ENCODE results near the gene MINK1. TPM values are rescaled to one million over a fixed set of nuclear protein-coding genes. Genes with fewer than 3 reads are reported as not detected.

Gene MINK1
- total and polyA plus RNA-seq, 9 donors: 37.6 to 177 (median 95.8) TPM

DNA sequence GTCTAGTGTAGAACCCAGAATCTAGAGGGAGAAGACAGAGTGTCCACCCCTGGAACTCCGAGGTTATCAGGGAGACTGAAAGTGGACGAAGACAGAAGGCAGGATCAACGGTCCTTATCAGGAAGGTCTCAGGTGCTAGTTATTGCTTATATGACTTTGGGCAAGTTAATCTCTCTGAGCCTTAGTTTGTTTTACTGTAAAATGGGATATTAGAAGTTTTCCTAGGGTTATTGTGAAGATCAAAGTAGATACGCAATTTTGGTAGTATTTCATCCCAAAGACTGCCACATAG, 108.1 kb downstream of the MINK1 start:
- no peaks in the 10 kb centered on the region for H3K36me3 ChIP-seq
- intact Hi-C loops (cut with DNase I): no loop called here
- WGBS, 3 donors: 30 to 48% (median 32%) methylated on average over 4 of the region's 4 CpGs
- TF ChIP-seq POLR2A (IDR thresholded peaks at IDR 0.05) (no peak), EP300 (IDR thresholded peaks at IDR 0.05) (no peak)
- TF ChIP-seq, protein P1, sequence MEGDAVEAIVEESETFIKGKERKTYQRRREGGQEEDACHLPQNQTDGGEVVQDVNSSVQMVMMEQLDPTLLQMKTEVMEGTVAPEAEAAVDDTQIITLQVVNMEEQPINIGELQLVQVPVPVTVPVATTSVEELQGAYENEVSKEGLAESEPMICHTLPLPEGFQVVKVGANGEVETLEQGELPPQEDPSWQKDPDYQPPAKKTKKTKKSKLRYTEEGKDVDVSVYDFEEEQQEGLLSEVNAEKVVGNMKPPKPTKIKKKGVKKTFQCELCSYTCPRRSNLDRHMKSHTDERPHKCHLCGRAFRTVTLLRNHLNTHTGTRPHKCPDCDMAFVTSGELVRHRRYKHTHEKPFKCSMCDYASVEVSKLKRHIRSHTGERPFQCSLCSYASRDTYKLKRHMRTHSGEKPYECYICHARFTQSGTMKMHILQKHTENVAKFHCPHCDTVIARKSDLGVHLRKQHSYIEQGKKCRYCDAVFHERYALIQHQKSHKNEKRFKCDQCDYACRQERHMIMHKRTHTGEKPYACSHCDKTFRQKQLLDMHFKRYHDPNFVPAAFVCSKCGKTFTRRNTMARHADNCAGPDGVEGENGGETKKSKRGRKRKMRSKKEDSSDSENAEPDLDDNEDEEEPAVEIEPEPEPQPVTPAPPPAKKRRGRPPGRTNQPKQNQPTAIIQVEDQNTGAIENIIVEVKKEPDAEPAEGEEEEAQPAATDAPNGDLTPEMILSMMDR (IDR thresholded peaks at IDR 0.05): no peak
- peaks cover 14% of the 10 kb centered on the region for H3K4me1 ChIP-seq (ENCODE audit: insufficient read depth)
- H3K4me3 ChIP-seq: peak overlapping the region; percentile 88
- no peak overlapping the region for H3K27ac ChIP-seq
- no peaks in the 10 kb centered on the region for H3K9me3 ChIP-seq
- no peak for DNase-seq
- no peaks in the 10 kb centered on the region for H3K27me3 ChIP-seq

DNA sequence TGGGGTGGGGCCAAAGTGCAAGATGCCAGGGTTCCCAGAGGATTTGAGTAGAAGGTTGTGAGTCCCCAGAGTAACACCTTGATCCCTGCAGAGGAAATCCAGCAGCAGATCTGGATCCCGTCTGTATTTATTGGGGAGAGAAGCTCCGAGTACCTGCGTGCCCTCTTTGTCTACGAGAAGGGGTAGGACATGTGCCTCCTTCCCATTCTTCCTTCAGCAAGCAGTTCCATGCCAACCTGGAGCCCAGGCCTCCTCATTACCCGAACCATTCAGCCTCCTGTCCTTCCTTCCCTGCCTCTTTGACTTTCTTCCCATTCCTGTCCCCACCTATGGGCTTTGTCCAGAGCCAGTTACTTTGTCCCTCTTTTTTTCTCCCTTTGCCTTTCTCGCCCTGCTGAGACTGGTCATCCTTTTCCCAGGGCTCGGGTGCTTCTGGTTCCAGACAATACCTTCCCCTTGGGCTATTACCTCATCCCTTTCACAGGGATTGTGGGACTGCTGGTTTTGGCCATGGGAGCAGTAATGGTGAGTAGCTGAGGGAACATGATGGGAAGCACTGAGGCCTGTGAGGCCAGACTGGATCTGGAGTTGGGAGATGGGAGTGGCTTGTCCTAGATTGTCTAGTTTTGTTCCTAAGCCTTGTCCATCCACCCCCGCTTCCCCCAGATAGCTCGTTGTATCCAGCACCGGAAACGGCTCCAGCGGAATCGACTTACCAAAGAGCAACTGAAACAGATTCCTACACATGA, 109.8 kb downstream of the MINK1 start:
- intact Hi-C loops (cut with DNase I): no loop called here
- TF ChIP-seq POLR2A (IDR thresholded peaks at IDR 0.05): no peak
- no peak for TF ChIP-seq EP300 (IDR thresholded peaks at IDR 0.05)
- TF ChIP-seq, protein P1 (IDR thresholded peaks at IDR 0.05): no peak
- Histone ChIP-seq H3K4me3 (no peak overlapping the region), H3K36me3 (no peaks in the 10 kb centered on the region), H3K9me3 (no peaks in the 10 kb centered on the region), H3K27me3 (no peaks in the 10 kb centered on the region), H3K4me1 (ENCODE audit: insufficient read depth) (peaks cover 14% of the 10 kb centered on the region), H3K27ac (no peak overlapping the region)
- DNase-seq: no peak
- WGBS, 3 donors: 62 to 71% (median 66%) methylated on average over 13 of the region's 13 CpGs

DNA sequence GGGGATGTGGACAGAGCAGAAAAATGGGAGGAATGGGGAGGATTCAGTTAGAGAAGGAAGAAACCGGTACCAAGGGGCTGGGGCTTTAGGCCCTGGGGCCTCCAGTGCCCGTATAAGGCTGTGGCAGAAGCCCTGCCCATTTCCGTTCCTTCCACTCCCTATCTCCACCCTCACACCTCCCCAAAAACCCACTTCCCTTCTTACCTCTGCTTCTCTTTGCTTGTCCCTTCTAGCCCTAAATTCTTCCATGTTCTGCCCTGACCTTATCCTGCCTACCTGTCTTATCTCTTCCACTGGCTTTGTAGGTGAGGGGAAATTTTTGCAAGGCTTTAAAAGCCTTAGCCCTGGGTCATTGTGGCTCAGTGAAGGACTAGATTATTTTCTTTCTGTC, 111.0 kb downstream of the MINK1 start:
- no peaks in the 10 kb centered on the region for H3K27me3 ChIP-seq
- H3K4me1 ChIP-seq (ENCODE audit: insufficient read depth): peaks cover 6% of the 10 kb centered on the region
- no peaks in the 10 kb centered on the region for H3K36me3 ChIP-seq
- H3K27ac ChIP-seq: no peak overlapping the region
- intact Hi-C loops (cut with DNase I): no loop called here
- DNase-seq: no peak
- TF ChIP-seq, protein P1 (IDR thresholded peaks at IDR 0.05): no peak
- TF ChIP-seq POLR2A (IDR thresholded peaks at IDR 0.05) (no peak), EP300 (IDR thresholded peaks at IDR 0.05) (no peak)
- WGBS, 3 donors: 46 to 50% (median 49%) methylated on average over 3 of the region's 3 CpGs
- H3K4me3 ChIP-seq: no peak overlapping the region
- no peaks in the 10 kb centered on the region for H3K9me3 ChIP-seq

DNA sequence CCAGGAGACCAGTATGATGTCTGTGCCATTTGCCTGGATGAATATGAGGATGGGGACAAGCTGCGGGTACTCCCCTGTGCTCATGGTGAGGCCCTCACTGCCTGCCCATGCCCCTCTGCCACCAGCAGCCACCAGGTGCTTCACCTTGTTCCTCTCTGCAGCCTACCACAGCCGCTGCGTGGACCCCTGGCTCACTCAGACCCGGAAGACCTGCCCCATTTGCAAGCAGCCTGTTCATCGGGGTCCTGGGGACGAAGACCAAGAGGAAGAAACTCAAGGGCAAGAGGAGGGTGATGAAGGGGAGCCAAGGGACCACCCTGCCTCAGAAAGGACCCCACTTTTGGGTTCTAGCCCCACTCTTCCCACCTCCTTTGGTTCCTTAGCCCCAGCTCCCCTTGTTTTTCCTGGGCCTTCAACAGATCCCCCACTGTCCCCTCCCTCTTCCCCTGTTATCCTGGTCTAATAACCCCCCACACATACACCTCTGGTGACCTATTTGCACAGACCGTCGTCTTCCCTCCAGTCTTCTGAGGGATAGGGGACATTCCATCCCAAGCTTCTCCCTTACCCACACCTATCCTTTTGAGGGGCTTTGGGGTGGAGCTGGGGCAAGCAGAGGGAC, 111.5 kb downstream of the MINK1 start:
- H3K27me3 ChIP-seq: no peaks in the 10 kb centered on the region
- H3K36me3 ChIP-seq: no peaks in the 10 kb centered on the region
- no peak overlapping the region for H3K27ac ChIP-seq
- TF ChIP-seq EP300 (IDR thresholded peaks at IDR 0.05) (no peak), POLR2A (IDR thresholded peaks at IDR 0.05) (no peak)
- TF ChIP-seq, protein P1 (IDR thresholded peaks at IDR 0.05): no peak
- no peaks in the 10 kb centered on the region for H3K9me3 ChIP-seq
- WGBS, 3 donors: 51 to 58% (median 55%) methylated on average over 8 of the region's 8 CpGs
- H3K4me1 ChIP-seq (ENCODE audit: insufficient read depth): peaks cover 6% of the 10 kb centered on the region
- intact Hi-C loops (cut with DNase I): no loop called here
- no peak for DNase-seq
- no peak overlapping the region for H3K4me3 ChIP-seq

Measured in ovary (tissue), 9 donors.